HG02943 (cell line): Measurements from ENCODE around the gene AKAP13.
"Not testable (repeated sequence)": the region's sequence is repeated elsewhere in the genome, so short reads cannot be mapped to it uniquely, and the experiment has no call there.

ENCODE experiments used
- ATAC-seq: cut with Tn5 transposase; IDR thresholded peaks from one replicate; pipeline ENCODE4 v1.9.1; 2021; ENCODE audit warnings: mild to moderate bottlenecking, low read depth, moderate library complexity; ENCODE audit not compliant: unreplicated experiment

Gene AKAP13, protein sequence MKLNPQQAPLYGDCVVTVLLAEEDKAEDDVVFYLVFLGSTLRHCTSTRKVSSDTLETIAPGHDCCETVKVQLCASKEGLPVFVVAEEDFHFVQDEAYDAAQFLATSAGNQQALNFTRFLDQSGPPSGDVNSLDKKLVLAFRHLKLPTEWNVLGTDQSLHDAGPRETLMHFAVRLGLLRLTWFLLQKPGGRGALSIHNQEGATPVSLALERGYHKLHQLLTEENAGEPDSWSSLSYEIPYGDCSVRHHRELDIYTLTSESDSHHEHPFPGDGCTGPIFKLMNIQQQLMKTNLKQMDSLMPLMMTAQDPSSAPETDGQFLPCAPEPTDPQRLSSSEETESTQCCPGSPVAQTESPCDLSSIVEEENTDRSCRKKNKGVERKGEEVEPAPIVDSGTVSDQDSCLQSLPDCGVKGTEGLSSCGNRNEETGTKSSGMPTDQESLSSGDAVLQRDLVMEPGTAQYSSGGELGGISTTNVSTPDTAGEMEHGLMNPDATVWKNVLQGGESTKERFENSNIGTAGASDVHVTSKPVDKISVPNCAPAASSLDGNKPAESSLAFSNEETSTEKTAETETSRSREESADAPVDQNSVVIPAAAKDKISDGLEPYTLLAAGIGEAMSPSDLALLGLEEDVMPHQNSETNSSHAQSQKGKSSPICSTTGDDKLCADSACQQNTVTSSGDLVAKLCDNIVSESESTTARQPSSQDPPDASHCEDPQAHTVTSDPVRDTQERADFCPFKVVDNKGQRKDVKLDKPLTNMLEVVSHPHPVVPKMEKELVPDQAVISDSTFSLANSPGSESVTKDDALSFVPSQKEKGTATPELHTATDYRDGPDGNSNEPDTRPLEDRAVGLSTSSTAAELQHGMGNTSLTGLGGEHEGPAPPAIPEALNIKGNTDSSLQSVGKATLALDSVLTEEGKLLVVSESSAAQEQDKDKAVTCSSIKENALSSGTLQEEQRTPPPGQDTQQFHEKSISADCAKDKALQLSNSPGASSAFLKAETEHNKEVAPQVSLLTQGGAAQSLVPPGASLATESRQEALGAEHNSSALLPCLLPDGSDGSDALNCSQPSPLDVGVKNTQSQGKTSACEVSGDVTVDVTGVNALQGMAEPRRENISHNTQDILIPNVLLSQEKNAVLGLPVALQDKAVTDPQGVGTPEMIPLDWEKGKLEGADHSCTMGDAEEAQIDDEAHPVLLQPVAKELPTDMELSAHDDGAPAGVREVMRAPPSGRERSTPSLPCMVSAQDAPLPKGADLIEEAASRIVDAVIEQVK (N-terminal part only)

DNA sequence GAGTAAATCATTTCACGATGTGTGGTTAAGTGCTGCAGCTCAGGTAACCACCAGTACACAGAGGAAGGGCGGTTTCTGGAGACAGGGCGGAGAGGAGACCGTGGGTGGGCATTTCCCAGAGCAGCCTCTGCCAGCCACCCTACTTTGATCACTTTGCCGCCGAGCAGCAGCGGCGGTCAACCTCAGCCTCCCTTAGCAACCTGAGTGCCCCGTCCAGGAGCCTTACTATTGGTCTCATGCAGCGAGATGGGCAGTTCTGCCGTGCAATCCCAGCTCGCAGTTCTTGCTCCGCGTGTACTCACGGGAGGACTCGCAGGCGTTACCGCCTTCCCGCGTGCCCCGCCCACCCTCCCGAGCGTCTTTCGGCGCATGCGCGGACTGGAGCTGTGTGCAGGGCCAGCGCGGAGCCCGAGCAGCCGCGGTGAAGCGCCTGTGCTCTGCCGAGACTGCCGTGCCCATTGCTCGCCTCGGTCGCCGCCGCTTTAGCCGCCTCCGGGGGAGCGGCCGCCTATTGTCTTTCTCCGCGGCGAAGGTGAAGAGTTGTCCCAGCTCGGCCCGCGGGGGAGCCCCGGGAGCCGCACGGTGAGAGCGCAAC lies at the start of gene AKAP13:
Gene AKAP13, plus strand, starts transcription at position 387 of the 595 bp plus-strand sequence. CDS start 105,118 bp downstream, outside the sequence.
- ATAC-seq, result peak; percentile 83

DNA sequence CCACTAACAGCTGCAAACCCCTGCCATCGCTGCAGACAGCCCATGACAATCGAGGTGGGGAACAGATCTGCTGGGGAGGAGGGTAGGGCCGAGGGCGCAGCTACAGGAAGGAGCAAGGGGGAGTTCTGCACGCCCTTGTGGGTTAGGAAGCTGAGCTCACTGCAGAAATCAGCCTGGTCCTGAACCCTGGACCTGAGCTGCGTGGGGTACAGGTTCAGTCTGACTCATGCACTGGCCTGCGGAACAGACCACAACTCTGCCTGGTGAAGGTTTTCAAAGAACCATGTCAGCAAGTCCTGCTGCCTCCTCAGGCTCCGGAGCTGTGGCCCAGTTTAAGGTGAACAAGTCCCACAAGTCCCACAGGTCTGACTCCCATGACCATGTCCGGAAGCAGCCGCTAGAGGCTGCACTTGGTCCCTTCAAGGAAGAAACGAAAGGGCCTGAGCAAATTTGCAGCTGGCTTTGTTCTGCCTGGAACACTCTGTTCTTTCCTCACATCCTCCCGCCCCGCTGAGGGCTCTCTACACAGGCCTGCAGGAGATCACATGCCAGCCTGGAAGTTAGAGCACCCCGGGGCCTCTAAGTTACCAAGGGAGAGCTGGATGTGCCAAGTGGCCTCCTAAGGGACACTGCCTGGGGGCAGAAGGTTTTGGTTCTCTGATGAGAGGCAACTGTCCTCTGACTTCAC lies 49.4 kb upstream of the AKAP13 start:
- ATAC-seq, result peak; percentile 53

DNA sequence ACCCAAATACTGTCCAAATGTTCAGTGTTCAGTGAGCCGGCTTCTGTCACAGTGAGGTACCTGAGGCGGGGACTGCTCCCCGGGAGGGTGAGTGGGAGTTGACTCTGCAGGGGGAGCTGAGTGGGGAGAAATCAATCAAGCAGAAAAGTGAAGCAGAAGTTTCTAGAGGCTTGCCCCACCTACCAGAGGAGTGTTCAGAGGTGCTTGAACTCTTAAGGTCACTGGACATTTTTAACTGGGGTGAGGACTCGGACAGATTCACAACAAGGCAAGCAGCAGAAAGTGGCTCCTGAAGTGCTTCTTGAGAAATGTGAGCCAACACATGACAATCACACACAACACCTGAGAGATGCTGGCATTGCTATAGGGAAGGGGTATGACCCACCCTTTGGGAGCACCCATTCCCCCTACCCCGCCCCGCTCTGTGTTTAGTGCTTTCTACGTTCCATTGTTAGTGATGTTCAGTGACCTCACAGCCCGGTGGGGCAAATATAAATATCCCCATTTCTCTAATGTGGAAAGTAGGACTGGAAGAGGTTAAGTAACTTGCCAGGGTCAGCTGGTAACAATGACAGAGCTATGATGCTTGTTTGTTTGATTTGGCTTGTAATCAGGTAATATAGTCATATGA lies 48.6 kb upstream of the AKAP13 start:
- ATAC-seq, result no peak

DNA sequence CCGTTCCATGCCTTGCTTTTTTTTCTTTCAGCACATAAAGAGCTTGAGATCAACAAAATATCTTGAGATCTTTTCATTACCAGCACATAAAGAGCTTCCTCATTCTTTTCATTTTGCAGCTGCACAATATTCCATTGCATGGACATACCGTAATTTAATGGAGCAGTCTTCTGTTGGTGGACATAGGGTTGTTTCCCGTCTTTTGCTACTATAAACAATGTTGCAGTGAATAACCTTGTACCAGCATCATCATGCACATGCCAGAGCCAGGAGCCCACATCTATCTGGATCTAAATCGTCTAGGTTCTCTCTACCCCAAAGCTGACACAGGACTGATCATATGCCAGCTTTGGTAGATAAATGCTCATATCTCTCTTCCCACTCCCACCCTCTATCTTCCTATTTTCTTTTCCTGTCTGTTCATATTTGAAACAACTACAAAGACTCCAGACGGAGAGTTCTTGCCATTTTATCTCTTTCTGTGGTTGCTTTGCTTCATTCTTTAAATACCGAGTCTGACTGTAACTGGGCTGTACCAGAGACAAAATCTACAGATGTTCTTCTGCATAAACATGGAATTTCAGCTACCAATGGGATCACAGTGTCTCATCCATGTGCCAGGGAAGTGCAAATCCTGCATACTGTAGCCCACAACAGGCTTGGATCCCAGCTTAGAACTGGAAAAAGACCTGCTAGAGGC lies 47.1 kb upstream of the AKAP13 start:
- no peak for ATAC-seq

GRCh38 chr15:85334241-85334640 lies 46.2 kb upstream of the AKAP13 start:
- no peak for ATAC-seq

DNA sequence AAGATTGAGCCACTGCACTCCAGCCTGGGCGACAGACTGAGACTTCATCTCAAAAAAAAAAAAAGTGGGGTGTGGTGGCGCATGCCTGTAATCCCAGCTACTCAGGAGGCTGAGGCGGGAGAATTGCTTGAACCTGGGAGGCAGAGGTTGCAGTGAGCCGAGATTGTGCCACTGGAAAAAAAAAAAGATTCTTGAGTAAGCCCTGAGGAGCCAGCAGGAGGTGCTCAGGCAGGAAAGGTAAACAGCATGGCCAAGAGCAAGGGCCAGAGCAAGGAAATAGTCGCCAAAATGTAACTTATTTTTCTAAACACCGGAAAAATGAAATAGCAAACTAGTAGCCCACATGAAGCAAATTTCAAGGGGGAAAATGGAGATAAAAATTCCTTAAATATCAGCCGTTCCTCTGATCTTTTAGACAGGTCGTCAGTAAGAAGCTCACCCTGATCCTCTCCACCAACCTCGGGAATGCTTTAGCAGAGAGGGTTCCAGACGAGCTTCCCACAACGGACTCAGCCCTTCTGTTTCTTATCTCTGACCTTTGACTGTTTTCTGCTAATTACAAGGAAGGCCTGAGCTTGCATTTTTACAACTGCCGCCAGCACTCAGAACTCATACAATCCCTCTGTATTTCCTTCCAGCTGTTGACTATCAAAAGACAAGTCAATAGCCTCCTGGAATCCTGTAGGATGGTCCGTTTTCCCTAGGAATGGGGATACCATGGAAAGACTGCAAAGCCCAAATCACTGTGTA lies 45.0 kb upstream of the AKAP13 start:
- ATAC-seq, result no peak

DNA sequence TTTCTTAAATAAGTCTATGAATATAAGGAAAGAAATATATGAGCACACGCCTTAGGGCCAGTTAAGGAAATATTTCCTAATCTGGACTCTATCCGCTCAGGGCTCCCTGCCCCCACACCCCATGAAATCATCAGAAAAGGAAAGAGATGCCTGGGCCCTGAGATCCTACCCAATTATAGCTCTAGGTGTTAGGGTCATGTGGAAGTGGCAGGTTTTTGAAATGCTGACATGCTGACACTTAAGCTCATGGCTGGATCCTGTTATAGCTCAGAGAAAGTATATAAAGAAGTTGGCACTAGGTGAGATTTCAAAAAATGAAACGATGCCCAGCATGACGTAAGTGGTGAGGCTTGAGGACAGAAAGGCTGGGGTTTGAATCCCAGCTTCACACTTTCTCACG lies 43.5 kb upstream of the AKAP13 start:
- no peak for ATAC-seq

GRCh38 chr15:85337425-85338074 lies 42.9 kb upstream of the AKAP13 start:
- ATAC-seq, result no peak

DNA sequence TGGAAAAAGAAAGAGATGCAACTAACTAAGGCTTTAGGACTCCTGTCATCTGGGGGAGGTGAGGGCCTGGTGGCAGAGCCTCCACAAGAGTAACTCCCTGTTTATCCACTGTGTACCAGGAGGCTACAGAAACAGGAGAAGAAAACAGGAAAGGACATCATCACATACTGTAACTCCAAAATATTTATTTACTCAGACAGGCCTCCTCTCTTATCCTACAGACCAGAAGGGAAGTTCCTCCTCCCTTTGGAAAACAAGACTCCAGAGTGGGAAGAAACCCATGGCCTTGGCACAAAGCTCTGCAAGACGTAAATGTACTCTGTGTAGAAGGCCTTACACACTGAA lies 40.1 kb upstream of the AKAP13 start:
- ATAC-seq, result no peak

GRCh38 chr15:85340852-85341251 lies 39.6 kb upstream of the AKAP13 start:
- ATAC-seq, result no peak

DNA sequence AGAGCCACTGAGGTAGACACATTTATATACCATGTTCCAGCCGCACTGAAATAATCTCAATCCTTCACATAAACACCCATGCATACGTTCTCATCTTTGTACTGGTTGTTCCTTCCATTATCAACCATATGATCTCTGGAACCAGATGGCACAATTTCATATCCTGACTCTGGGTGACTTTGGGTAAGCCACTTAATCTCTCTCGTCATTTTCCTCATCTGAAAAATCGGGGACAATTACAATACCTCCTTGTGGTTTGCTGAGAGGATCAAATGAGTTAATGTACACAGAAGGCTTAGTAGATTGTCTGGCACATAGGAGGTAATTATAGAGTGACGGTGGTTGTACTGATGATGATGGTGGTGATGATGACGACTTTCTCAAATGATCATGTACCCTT lies 38.2 kb upstream of the AKAP13 start:
- ATAC-seq, result not testable (repeated sequence)

DNA sequence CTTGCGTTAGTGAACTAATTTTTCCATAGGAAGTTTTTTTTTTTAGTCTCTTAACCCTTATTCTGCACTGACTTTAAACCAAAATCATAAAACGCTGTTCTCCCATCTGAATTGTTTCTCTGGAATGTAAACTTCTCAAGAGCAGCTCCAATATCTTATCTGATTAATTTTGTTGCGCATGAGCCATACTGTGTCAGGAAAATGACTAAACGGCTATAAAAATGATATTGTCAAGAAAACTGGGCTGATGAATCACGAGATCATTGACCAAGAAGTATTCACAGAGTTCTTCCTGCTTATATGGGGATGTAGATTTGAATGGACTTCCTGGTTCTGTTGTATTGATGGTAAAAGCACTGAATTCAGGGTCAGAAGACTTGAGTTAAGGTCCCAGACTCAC lies 37.0 kb upstream of the AKAP13 start:
- ATAC-seq, result not testable (repeated sequence)

- not testable (repeated sequence) for ATAC-seq
Observed at GRCh38 chr15:85344241-85344640, 36.2 kb upstream of the AKAP13 start.

DNA sequence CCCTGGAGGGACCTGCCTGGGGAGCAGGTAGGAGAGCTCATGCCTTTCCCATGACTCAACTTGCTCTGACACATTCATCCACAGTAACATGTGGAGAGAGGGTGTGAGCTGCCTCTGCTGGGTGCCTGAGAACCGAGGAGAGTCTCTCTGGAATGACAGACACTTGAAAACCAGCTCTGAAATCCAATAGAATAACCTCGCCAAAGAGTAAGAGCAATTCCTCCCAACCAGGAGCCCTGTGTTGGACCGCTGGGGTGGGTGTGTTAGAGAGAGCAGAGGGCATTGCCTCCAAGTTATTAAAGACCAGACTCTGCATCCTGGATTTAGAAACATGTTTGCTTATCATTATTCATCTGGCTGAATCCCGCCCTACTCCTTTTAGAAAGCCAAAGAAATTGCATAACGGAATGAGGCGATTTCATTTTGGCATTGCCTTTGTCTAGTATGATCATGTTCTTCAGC lies 35.7 kb upstream of the AKAP13 start:
- ATAC-seq, result not testable (repeated sequence)

DNA sequence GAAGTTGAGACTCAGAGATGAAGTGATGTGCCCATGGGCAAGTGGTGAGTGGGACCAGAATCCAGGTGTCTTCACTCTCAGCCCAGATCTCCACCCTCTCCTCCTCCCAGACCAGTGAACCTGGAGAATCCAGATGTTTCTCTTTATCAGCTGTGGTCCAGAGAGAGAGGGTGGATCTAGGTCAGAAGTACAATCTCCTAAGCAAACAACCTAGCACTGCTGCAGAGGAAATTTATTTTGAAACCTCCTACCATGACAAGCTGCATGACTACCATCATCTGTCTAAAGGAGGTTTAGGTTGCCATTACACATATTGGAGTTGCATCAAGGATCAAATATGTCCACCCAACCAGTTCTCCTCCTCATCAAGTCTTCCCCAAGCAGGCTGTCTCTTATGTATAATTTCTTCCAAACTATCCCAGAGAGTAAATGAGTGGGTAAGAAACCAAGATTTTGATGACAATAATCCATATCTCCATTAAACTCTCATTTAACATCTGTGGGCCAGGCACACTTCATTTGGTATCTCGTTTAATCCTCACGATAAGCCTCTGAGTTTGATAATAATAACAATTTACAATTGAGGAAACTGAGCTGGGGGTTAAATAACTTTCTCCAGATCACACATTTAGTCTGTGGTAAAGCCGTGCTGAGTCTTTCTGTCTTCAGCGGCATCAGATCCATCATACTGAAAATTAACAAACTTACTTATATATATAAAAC lies 35.0 kb upstream of the AKAP13 start:
- ATAC-seq, result not testable (repeated sequence)

DNA sequence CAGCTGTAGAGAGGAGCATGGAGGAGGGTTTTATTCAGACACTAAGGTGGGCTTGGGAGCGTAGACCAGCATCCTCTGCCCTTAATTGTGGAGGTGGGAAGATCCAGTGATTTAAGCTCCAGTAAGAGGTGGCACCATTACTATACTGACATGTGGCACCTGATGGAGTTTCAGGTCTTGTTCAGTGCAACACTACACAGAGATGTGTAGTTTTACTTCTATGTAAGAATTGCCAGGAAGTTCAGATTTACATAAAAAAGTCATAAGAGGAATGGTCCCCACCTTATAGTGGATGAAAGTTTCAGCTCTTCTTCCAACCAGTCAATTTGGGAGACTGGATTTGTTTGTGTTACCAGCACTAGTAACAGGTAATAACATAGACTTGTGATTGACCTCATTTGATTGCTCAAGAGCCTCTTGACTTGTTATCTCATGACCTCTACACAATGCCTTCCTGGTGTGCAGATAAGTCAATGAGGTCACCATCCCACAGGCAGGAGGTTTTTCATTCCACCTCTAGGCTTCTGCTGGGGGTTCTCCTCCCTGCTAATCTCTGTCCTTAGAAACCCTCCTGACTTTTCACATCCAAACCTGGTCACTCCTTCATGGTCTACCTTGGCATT lies 33.8 kb upstream of the AKAP13 start:
- ATAC-seq, result not testable (repeated sequence)
